IMR-90 (cell line): ENCODE data around the gene ANO7. TPM values are rescaled to one million over a fixed set of nuclear protein-coding genes. Genes with fewer than 3 reads are reported as not detected.

Experiments
- ATAC-seq: fragments of 200-7000 bp; cut with Tn5 transposase; 2 replicates; pipeline ENCODE4 v1.9.1; 2020; ENCODE audit warnings: low read depth, mild to moderate bottlenecking, moderate library complexity
- BruUV-seq: library from RNA; stranded (reverse); fragments of 400-500 nt; replicated peaks from 2 replicates; lab custom pipeline; 2021; lab: Mats Ljungman, UMichigan
- CTCF ChIA-PET: fragments of 300-600 bp; formaldehyde crosslinking; extraction: SDS; loops from one replicate; lab custom pipeline; 2021; ENCODE audit warnings: antibody characterized with exemption; lab: Yijun Ruan, JAX
- POLR2A ChIA-PET: fragments of 300-600 bp; sonication (Branson Sonifier 250); formaldehyde crosslinking; loops from one replicate; lab custom pipeline; 2022; ENCODE audit warnings: antibody characterized with exemption; ENCODE audit not compliant: unreplicated experiment; lab: Charles Lee
- DNase-seq: peaks from one replicate; pipeline ENCODE4 v3.0.0; 2013
- H2AFZ ChIP-seq: replicated peaks from 2 replicates; pipeline ENCODE3; 2013; ENCODE audit warnings: low read length, mild to moderate bottlenecking; ENCODE audit not compliant: poor library complexity
- H2AK5ac ChIP-seq: 2 replicates; pipeline ENCODE4 v1.6.1; 2013; ENCODE audit warnings: low read depth, low read length, inconsistent platforms
- H2AK9ac ChIP-seq: replicated peaks from 2 replicates; pipeline ENCODE3; 2013; ENCODE audit warnings: mild to moderate bottlenecking, low read depth, low read length, moderate library complexity; ENCODE audit not compliant: poor library complexity
- H2BK120ac ChIP-seq: 2 replicates; pipeline ENCODE4 v1.6.1; 2013; ENCODE audit warnings: low read depth, low read length, inconsistent platforms
- H2BK15ac ChIP-seq: 3 replicates; pipeline ENCODE4 v1.6.1; 2013; ENCODE audit warnings: low read depth, low read length, inconsistent platforms
- H2BK20ac ChIP-seq: 2 replicates; pipeline ENCODE4 v1.6.1; 2013; ENCODE audit warnings: low read depth, mild to moderate bottlenecking, inconsistent platforms, low read length, moderate library complexity
- H2BK5ac ChIP-seq: 2 replicates; pipeline ENCODE4 v1.6.1; 2013; ENCODE audit warnings: mild to moderate bottlenecking, low read depth, low read length, inconsistent platforms; ENCODE audit not compliant: poor library complexity, severe bottlenecking
- H3K14ac ChIP-seq: replicated peaks from 2 replicates; pipeline ENCODE4 v1.6.1; 2013; ENCODE audit warnings: low read depth, low read length, inconsistent platforms
- H3K18ac ChIP-seq: 2 replicates; pipeline ENCODE4 v1.6.1; 2013; ENCODE audit warnings: low read depth, low read length, control low read depth
- H3K23ac ChIP-seq: 2 replicates; pipeline ENCODE4 v1.6.1; 2013; ENCODE audit warnings: low read depth, low read length, inconsistent platforms
- H3K27ac ChIP-seq: 2 replicates; pipeline ENCODE4 v1.5.1; 2013; ENCODE audit warnings: mild to moderate bottlenecking, control low read depth, low read length; ENCODE audit not compliant: insufficient read depth
- H3K27me3 ChIP-seq: 2 replicates; pipeline ENCODE4 v1.6.1; 2013; ENCODE audit warnings: low read length; ENCODE audit not compliant: control insufficient read depth, insufficient read depth
- H3K36me3 ChIP-seq: 2 replicates; pipeline ENCODE4 v1.6.1; 2013; ENCODE audit warnings: low read length, mixed read lengths; ENCODE audit not compliant: control insufficient read depth, insufficient read depth
- H3K4ac ChIP-seq: 2 replicates; pipeline ENCODE4 v1.6.1; 2013; ENCODE audit warnings: low read depth, low read length, inconsistent platforms
- H3K4me1 ChIP-seq: 2 replicates; pipeline ENCODE4 v1.6.1; 2013; ENCODE audit warnings: low read length, mixed read lengths; ENCODE audit not compliant: control insufficient read depth, insufficient read depth
- H3K4me2 ChIP-seq: 2 replicates; pipeline ENCODE4 v1.6.1; 2013; ENCODE audit warnings: low read depth, mild to moderate bottlenecking, control low read depth, low read length, moderate library complexity
- H3K4me3 ChIP-seq: 2 replicates; pipeline ENCODE4 v1.5.1; 2013; ENCODE audit warnings: low read depth, mild to moderate bottlenecking, control low read depth, low read length, moderate library complexity; ENCODE audit not compliant: insufficient read depth
- H3K56ac ChIP-seq: 2 replicates; pipeline ENCODE4 v1.6.1; 2013; ENCODE audit warnings: low read length, inconsistent platforms; ENCODE audit not compliant: insufficient read depth; ENCODE audit errors: extremely low read depth
- H3K79me1 ChIP-seq, 2 experiments: 2 replicates each; pipeline ENCODE4 v1.6.1; 2013; ENCODE audit warnings: low read length in 2 of 2, inconsistent platforms in 1 of 2, low read depth in 1 of 2
- H3K9ac ChIP-seq: 2 replicates; pipeline ENCODE4 v1.6.1; 2013; ENCODE audit warnings: low read depth, low read length, control low read depth
- H3K9me1 ChIP-seq: 2 replicates; pipeline ENCODE4 v1.6.1; 2013; ENCODE audit warnings: low read length, inconsistent platforms; ENCODE audit not compliant: insufficient read depth
- H3K9me3 ChIP-seq: 2 replicates; pipeline ENCODE4 v1.6.1; 2013; ENCODE audit warnings: low read length; ENCODE audit not compliant: control insufficient read depth, insufficient read depth
- H4K20me1 ChIP-seq: 2 replicates; pipeline ENCODE4 v1.6.1; 2013; ENCODE audit warnings: low read length, inconsistent platforms; ENCODE audit not compliant: insufficient read depth
- H4K5ac ChIP-seq: 2 replicates; pipeline ENCODE4 v1.6.1; 2013; ENCODE audit warnings: mild to moderate bottlenecking, low read depth, low read length, control low read depth
- H4K8ac ChIP-seq, 2 experiments: 2 replicates each; pipeline ENCODE4 v1.6.1; 2013; ENCODE audit warnings: low read depth in 2 of 2, low read length in 2 of 2, control low read depth in 1 of 2, inconsistent platforms in 1 of 2
- H4K91ac ChIP-seq: 2 replicates; pipeline ENCODE4 v1.6.1; 2013; ENCODE audit warnings: low read depth, low read length, inconsistent platforms; ENCODE audit not compliant: insufficient read depth
- ELK1 ChIP-seq: fragments of 150-350 bp; IDR thresholded peaks from 2 replicates; pipeline ENCODE4 v1.6.1; 2016; ENCODE audit warnings: low read depth, mild to moderate bottlenecking, low read length, moderate library complexity, borderline replicate concordance
- FOS ChIP-seq: fragments of 150-350 bp; IDR thresholded peaks from 2 replicates; pipeline ENCODE4 v1.6.1; 2016; ENCODE audit warnings: low read depth, low read length
- MAZ ChIP-seq: IDR thresholded peaks from 2 replicates; pipeline ENCODE4 v1.6.1; 2012; ENCODE audit warnings: low read depth, mild to moderate bottlenecking, low read length, improper control_type of control experiment, moderate library complexity, borderline replicate concordance
- NFE2L2 ChIP-seq: fragments of 150-350 bp; IDR thresholded peaks from 2 replicates; pipeline ENCODE4 v1.6.1; 2016; ENCODE audit warnings: low read depth, mild to moderate bottlenecking, low read length
- POLR2A ChIP-seq: IDR thresholded peaks from 2 replicates; pipeline ENCODE4 v1.6.1; 2012; ENCODE audit warnings: mild to moderate bottlenecking, low read depth, low read length
- SMC3 ChIP-seq: fragments of 150-350 bp; IDR thresholded peaks from 2 replicates; pipeline ENCODE4 v1.6.1; 2016; ENCODE audit warnings: low read depth, mild to moderate bottlenecking, antibody characterized with exemption, low read length, moderate library complexity
- USF2 ChIP-seq: fragments of 150-350 bp; IDR thresholded peaks from 2 replicates; pipeline ENCODE4 v1.6.1; 2017; ENCODE audit warnings: mild to moderate bottlenecking, antibody characterized with exemption, low read length, low read depth
- WGBS, 2 experiments: methylation state at CpG; one replicate each; pipeline versions ENCODE4 v1.1.5 to v1.1.7; 2013; ENCODE audit warnings: missing lambda C conversion rate in 2 of 2; ENCODE audit not compliant: insufficient read length in 1 of 2; ENCODE audit errors: extremely low coverage in 2 of 2; 5-methylcytosine and 5-hydroxymethylcytosine counted together
- dilution Hi-C: fragments of 300-500 bp; cut with HindIII; formaldehyde crosslinking; loops from one replicate; pipeline ENCODE4 v1.14.3; 2018; ENCODE audit warnings: low sequenced_read_pairs; ENCODE audit not compliant: unreplicated experiment
- in situ Hi-C: fragments of 300-500 bp; cut with MboI; formaldehyde crosslinking; loops from 3 replicates; pipeline ENCODE4 v1.14.3; 2019; ENCODE audit warnings: low sequenced_read_pairs, inconsistent platforms, mixed read lengths
- intact Hi-C: fragments of 100-400 bp; cut with micrococcal nuclease; formaldehyde crosslinking; loops from 2 replicates; pipeline ENCODE4 v1.10.0; 2022
- polyA plus RNA-seq, 3 experiments: library from polyadenylated mRNA; depleted of rRNA; stranded (reverse); fragments of >200 nt; gene quantifications; 2 replicates each; pipeline ENCODE4 v1.2.3, GENCODE V29; 2012; ENCODE audit warnings: low replicate concordance in 1 of 3
- total RNA-seq: library from RNA; depleted of rRNA; stranded (reverse); fragments of >200 nt; gene quantifications from 2 replicates; pipeline ENCODE4 v1.2.3, GENCODE V29; 2012
- TF ChIP-seq, protein P1 (sequence below): conservative IDR thresholded peaks from 2 replicates; pipeline ENCODE4 v1.5.1; 2012; ENCODE audit warnings: mild to moderate bottlenecking, low read depth, low read length, improper control_type of control experiment

The ANO7 gene
- total and polyA plus RNA-seq, 2 of the 4 experiments (the other 2 are of a cell fraction) = 0.36 to 3.4 TPM

DNA sequence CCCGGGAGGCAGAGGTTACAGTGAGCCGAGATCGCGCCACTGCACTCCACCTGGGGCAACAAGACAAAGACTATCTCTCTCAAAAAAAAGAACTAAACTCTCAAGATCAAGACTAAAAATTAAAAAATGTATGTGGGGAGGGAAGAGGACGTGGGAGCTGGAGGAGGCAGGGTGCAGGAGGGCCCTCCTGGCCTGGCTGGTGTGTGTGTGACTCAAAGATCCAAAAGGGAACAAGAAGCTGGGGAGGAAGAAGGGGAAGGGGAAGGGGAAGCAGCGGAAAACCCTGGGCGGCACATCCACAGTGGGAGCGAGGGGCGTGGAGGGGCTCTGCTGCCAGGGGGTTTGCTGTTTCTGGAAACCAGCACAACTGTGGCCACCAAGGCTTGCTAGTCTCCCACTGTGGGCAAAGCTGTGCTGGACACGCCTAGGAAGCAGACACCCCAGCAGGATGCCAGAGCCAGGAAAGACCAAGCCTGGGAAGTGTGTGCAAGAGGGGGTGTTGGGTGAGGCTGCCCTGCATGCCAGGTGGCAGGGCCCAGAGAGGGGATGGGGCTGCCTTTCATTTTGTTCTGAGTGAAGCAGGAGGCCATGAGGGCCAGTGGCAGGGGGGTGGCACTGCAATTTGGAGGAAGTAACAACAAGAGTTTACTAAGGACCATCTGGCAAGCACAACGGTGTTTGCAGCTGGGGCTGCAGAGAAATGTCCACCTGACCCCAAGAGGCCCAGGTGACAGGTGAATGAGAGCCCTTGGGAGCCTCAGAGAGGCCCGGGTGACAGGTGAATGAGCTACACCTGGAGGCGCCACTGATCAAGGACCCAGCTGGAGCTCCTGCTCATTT lies 44.5 kb downstream of the ANO7 start:
- 89% methylated on average over 3 of the region's 13 CpGs; no CpG with 5 or more reads in 1 of the 2 experiments for WGBS, 2 experiments
- CTCF ChIA-PET = no interaction called here
- no peak for ATAC-seq

More for the DNA sequence above, 44.5 kb downstream of the ANO7 start:
- Histone ChIP-seq H3K36me3 (peaks cover 89% of the 10 kb centered on the region), H3K4ac (no peak overlapping the region), H3K27ac (no peak overlapping the region), H3K4me2 (no peak overlapping the region), H3K23ac (no peak overlapping the region), H3K27me3 (no peaks in the 10 kb centered on the region), H2BK15ac (no peak overlapping the region), H3K9ac (no peak overlapping the region), H3K18ac (no peak overlapping the region), H2AK9ac (no peak overlapping the region), H3K9me1 (no peaks in the 10 kb centered on the region; the same call in 1 of the 2 replicates), H2AFZ (no peak overlapping the region), H3K4me3 (no peak overlapping the region), H3K4me1 (no peaks in the 10 kb centered on the region), H3K56ac (no peak overlapping the region), H3K9me3 (no peaks in the 10 kb centered on the region), H4K91ac (no peak overlapping the region), H2BK5ac (no peak overlapping the region), H4K8ac (no peak overlapping the region), H4K5ac (no peak overlapping the region), H3K14ac (no peak overlapping the region), H2BK20ac (no peak overlapping the region), H2BK120ac (no peak overlapping the region), H3K79me1 (peaks cover 29 to 77% of the 10 kb centered on the region in 2 experiments), H2AK5ac (no peak overlapping the region), H4K20me1 (peaks cover 77% of the 10 kb centered on the region)
- dilution Hi-C loops (no loop called here), intact Hi-C loops (no loop called here), in situ Hi-C loops (no loop called here)
- no peak for DNase-seq
- POLR2A ChIA-PET = no interaction called here
- TF ChIP-seq, protein P1, sequence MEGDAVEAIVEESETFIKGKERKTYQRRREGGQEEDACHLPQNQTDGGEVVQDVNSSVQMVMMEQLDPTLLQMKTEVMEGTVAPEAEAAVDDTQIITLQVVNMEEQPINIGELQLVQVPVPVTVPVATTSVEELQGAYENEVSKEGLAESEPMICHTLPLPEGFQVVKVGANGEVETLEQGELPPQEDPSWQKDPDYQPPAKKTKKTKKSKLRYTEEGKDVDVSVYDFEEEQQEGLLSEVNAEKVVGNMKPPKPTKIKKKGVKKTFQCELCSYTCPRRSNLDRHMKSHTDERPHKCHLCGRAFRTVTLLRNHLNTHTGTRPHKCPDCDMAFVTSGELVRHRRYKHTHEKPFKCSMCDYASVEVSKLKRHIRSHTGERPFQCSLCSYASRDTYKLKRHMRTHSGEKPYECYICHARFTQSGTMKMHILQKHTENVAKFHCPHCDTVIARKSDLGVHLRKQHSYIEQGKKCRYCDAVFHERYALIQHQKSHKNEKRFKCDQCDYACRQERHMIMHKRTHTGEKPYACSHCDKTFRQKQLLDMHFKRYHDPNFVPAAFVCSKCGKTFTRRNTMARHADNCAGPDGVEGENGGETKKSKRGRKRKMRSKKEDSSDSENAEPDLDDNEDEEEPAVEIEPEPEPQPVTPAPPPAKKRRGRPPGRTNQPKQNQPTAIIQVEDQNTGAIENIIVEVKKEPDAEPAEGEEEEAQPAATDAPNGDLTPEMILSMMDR = no peak
- TF ChIP-seq NFE2L2 (no peak), USF2 (no peak), MAZ (no peak), ELK1 (no peak), POLR2A (no peak), SMC3 (no peak), FOS (no peak)
- BruUV-seq = no TSS peak
